ENCODE data around the gene LCOR.

GRCh38 chr10:97017474-97017903 is 185.4 kb downstream of the LCOR start:
- TF ChIP-seq EZH2 (IDR thresholded peaks at IDR 0.05; ENCODE audit: insufficient read depth, poor library complexity, severe bottlenecking) (no peak), EZH2phosphoT487 (IDR thresholded peaks at IDR 0.05; ENCODE audit: insufficient read depth, low read depth) (no peak)

Measured in GM23248 (cell line).